RWPE2 (cell line): ENCODE data around the gene ZIC4.

Source experiments
- ATAC-seq: fragments of 200-7000 bp; cut with Tn5 transposase; 3 replicates; pipeline ENCODE4 v1.9.1; 2021; ENCODE audit warnings: low read depth
- DNase-seq: peaks from one replicate; pipeline ENCODE4 v3.0.0-alpha.2; 2020; ENCODE audit warnings: low spot score
- H3K27ac ChIP-seq: fragments of 450-650 bp; 2 replicates; pipeline ENCODE4 v1.5.1; 2017; ENCODE audit warnings: mild to moderate bottlenecking; ENCODE audit not compliant: poor library complexity, severe bottlenecking
- H3K27me3 ChIP-seq: fragments of 250-450 bp; sonication (Bioruptor Pico); 2 replicates; pipeline ENCODE4 v1.5.1; 2021; ENCODE audit warnings: mild to moderate bottlenecking, moderate library complexity; ENCODE audit not compliant: insufficient read depth, poor library complexity, severe bottlenecking
- H3K36me3 ChIP-seq: fragments of 250-450 bp; sonication (Bioruptor Pico); 2 replicates; pipeline ENCODE4 v1.5.1; 2020; ENCODE audit warnings: low read depth, mild to moderate bottlenecking, moderate library complexity
- H3K4me1 ChIP-seq: fragments of 250-450 bp; sonication (Bioruptor Pico); 2 replicates; pipeline ENCODE4 v1.5.1; 2021; ENCODE audit warnings: mild to moderate bottlenecking, moderate library complexity; ENCODE audit not compliant: insufficient read depth, poor library complexity, severe bottlenecking
- H3K4me3 ChIP-seq: fragments of 250-450 bp; sonication (Bioruptor Pico); 2 replicates; pipeline ENCODE4 v1.5.1; 2021; ENCODE audit warnings: mild to moderate bottlenecking, moderate library complexity; ENCODE audit not compliant: severe bottlenecking
- H3K9me3 ChIP-seq: fragments of 250-450 bp; sonication (Bioruptor Pico); 2 replicates; pipeline ENCODE4 v1.5.1; 2021; ENCODE audit warnings: mild to moderate bottlenecking, moderate library complexity; ENCODE audit not compliant: severe bottlenecking
- TF ChIP-seq, protein P1 (sequence below): fragments of 450-650 bp; IDR thresholded peaks from one replicate; pipeline ENCODE4 v1.5.1; 2017; ENCODE audit warnings: mild to moderate bottlenecking, moderate library complexity; ENCODE audit not compliant: poor library complexity, severe bottlenecking

The ZIC4 gene

DNA sequence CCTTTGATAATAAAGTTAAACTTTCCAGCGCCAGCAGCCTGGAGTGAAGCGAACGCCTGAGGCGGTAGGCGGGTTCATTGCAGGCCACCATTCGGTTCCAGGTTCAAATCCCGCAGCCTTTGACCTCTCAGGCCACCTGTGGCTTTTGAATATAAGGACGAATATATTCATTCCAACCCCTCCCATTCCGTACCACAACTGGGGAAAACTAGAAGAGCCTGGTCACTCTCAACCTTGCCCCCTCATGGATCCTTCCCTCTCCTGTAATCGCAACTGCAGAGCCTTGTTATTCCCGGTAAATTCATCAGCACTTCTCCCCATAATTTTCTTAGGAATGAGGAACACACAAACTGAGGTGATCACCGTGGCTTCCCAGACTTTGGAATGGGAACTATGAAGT, 35.2 kb downstream of the ZIC4 start:
- H3K9me3 ChIP-seq, result no peaks in the 10 kb centered on the region
- no peak for DNase-seq
- no peak for ATAC-seq
- TF ChIP-seq, protein P1, sequence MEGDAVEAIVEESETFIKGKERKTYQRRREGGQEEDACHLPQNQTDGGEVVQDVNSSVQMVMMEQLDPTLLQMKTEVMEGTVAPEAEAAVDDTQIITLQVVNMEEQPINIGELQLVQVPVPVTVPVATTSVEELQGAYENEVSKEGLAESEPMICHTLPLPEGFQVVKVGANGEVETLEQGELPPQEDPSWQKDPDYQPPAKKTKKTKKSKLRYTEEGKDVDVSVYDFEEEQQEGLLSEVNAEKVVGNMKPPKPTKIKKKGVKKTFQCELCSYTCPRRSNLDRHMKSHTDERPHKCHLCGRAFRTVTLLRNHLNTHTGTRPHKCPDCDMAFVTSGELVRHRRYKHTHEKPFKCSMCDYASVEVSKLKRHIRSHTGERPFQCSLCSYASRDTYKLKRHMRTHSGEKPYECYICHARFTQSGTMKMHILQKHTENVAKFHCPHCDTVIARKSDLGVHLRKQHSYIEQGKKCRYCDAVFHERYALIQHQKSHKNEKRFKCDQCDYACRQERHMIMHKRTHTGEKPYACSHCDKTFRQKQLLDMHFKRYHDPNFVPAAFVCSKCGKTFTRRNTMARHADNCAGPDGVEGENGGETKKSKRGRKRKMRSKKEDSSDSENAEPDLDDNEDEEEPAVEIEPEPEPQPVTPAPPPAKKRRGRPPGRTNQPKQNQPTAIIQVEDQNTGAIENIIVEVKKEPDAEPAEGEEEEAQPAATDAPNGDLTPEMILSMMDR, result no peak
- H3K27me3 ChIP-seq, result peaks cover 97% of the 10 kb centered on the region
- no peaks in the 10 kb centered on the region for H3K4me1 ChIP-seq
- H3K36me3 ChIP-seq, result no peaks in the 10 kb centered on the region
- H3K27ac ChIP-seq, result no peak overlapping the region
- H3K4me3 ChIP-seq, result no peak overlapping the region

DNA sequence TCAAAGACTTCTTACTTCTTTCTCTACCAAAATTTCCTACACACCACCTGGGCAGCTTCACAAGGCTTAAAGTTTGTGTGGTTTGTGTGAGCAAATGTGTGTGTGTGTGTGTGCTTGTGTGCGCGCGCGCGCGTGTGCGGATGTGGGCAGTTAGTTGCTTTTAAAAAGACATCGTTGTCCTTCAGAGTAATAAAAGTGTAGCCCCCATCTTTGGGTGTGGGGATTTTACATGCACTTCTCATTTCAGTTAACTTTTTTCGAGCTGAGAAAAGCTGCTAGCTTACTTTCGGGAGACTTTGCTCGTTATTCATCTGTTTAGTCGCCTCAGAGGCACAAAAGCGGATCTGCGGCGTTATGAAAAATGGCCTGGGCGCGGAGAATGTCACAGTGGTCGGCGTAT, 36.0 kb downstream of the ZIC4 start:
- H3K27me3 ChIP-seq, result peaks cover 97% of the 10 kb centered on the region

DNA sequence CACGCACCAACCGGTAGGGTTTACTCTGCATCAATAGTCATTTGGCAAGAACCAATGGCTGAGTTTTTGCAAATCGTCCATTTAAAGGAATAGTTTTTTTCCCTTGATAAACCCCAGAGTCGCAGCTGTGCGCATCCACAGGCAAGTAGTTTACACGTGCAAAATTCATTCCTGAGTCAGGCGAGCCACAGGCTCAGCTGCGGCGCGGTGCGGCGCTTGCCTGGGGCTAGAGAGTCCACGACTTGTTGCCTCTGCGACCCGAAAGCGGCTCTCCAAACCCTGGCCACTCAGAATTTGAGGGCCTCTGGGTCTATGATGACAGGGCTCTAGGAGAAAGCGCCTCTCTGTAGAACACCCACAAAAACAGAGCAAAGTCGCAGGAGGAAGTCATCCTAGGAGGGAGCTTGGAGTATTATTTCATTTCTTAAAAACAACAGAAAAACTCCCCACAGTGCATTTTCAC, 36.7 kb downstream of the ZIC4 start:
- H3K27me3 ChIP-seq, result peaks cover 96% of the 10 kb centered on the region
- no peak overlapping the region for H3K4me3 ChIP-seq

More for the DNA sequence above, 36.0 kb downstream of the ZIC4 start:
- Histone ChIP-seq H3K27ac (no peak overlapping the region), H3K9me3 (no peaks in the 10 kb centered on the region), H3K4me1 (no peaks in the 10 kb centered on the region), H3K36me3 (no peaks in the 10 kb centered on the region), H3K4me3 (no peak overlapping the region)
- TF ChIP-seq, protein P1, result no peak
- no peak for DNase-seq
- no peak for ATAC-seq

DNA sequence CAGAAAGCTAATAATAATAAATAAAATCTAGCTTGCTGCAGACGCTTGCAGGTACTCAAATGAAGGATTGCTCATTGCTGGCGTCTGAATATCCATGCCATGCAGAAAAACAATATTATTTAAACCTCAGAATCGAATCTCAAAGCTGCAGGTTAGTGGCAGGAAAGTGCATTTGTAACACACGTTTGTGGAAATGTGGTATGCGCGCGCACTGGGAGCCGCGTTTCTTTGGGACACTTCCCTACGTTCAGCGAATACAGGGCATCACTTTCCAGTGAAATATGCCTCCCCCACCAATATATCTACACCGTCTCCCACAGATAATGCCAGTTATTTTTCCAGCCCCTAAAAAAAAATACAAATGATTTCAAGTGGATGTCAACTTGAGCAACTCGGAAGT, 37.1 kb downstream of the ZIC4 start:
- ATAC-seq, result no peak
- no peaks in the 10 kb centered on the region for H3K4me1 ChIP-seq
- no peaks in the 10 kb centered on the region for H3K36me3 ChIP-seq
- no peak overlapping the region for H3K27ac ChIP-seq
- TF ChIP-seq, protein P1, result no peak
- no peak overlapping the region for H3K4me3 ChIP-seq
- H3K9me3 ChIP-seq, result no peaks in the 10 kb centered on the region
- no peak for DNase-seq
- peaks cover 94% of the 10 kb centered on the region for H3K27me3 ChIP-seq

More for the DNA sequence above, 36.7 kb downstream of the ZIC4 start:
- Histone ChIP-seq H3K9me3 (no peaks in the 10 kb centered on the region), H3K27ac (no peak overlapping the region), H3K4me1 (no peaks in the 10 kb centered on the region), H3K36me3 (no peaks in the 10 kb centered on the region)
- ATAC-seq (no peak), DNase-seq (no peak)
- TF ChIP-seq, protein P1, result no peak

DNA sequence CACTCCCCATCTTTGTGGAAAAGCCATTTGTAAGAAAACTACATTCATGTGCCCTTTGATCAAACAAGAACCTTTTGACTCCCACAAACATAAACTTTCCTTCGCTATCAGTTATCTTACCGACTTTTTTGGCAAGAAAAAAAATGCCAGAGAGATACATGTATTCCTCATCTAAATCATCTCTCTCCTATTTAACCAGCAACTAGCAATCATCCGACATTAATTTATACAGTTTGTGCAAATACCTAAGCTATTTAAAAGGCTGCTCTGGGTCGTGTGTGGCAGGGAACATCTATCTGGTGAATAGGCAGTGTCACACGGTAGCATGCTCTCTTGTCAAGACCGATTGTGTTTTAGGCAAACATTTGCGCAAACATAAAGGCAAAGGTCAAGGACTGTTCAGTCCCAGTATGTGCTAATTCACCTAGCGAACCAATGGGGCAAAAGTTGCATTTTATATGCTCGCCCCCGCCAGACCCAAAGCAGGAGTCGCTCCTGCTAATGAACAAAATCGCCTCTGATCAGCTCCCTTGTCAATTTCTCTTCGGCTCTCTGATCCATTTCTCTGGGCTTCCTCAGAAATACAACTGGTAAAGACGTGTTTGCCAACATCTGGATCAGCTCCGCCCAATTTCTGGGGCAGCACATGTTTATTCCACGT, 37.7 kb downstream of the ZIC4 start:
- Histone ChIP-seq H3K9me3 (no peaks in the 10 kb centered on the region), H3K27ac (no peak overlapping the region), H3K36me3 (no peaks in the 10 kb centered on the region), H3K4me1 (no peaks in the 10 kb centered on the region), H3K4me3 (no peak overlapping the region), H3K27me3 (peaks cover 94% of the 10 kb centered on the region)
- no peak for DNase-seq
- TF ChIP-seq, protein P1, result no peak
- ATAC-seq, result no peak
